HepG2 (cell line): Measurements from ENCODE around the gene ZPR1. TPM values are rescaled to one million over a fixed set of nuclear protein-coding genes. Genes with fewer than 3 reads are reported as not detected.

Source experiments
- ARID3A ChIP-seq: IDR thresholded peaks from 2 replicates; pipeline ENCODE4 v1.6.1; 2012; ENCODE audit warnings: low read depth, low read length, improper control_type of control experiment
- ARNTL ChIP-seq: sonication (generic); formaldehyde crosslinking; IDR thresholded peaks from 2 replicates; pipeline ENCODE4 v1.4.0; 2020; ENCODE audit warnings: mild to moderate bottlenecking, missing genetic modification reagents
- CBX5 ChIP-seq: sonication (generic); formaldehyde crosslinking; IDR thresholded peaks from 2 replicates; pipeline ENCODE4 v1.4.0; 2020; ENCODE audit warnings: missing genetic modification reagents, borderline replicate concordance
- GZF1 ChIP-seq: sonication (generic); formaldehyde crosslinking; IDR thresholded peaks from 2 replicates; pipeline ENCODE4 v1.5.1; 2020; ENCODE audit warnings: mild to moderate bottlenecking, missing genetic modification reagents
- MED13 ChIP-seq: sonication (generic); formaldehyde crosslinking; IDR thresholded peaks from 2 replicates; pipeline ENCODE4 v1.5.0; 2020; ENCODE audit warnings: missing genetic modification reagents
- MTA3 ChIP-seq: sonication (generic); formaldehyde crosslinking; IDR thresholded peaks from 2 replicates; pipeline ENCODE4 v1.4.0; 2020; ENCODE audit warnings: missing genetic modification reagents
- PHB2 ChIP-seq: fragments of 450-650 bp; IDR thresholded peaks from 2 replicates; pipeline ENCODE4 v1.6.1; 2018; ENCODE audit not compliant: partially characterized antibody
- PRPF4 ChIP-seq: fragments of 200-400 bp; formaldehyde crosslinking; IDR thresholded peaks from 2 replicates; pipeline ENCODE4 v1.6.1; 2016; ENCODE audit warnings: low read length, low read depth; ENCODE audit not compliant: poor library complexity, severe bottlenecking
- SP2 ChIP-seq: sonication (generic); formaldehyde crosslinking; IDR thresholded peaks from 2 replicates; pipeline ENCODE4 v1.5.1; 2020; ENCODE audit warnings: mild to moderate bottlenecking, missing genetic modification reagents
- ZFP62 ChIP-seq: sonication (generic); formaldehyde crosslinking; IDR thresholded peaks from 2 replicates; pipeline ENCODE4 v1.4.0; 2020; ENCODE audit warnings: missing genetic modification reagents
- ZNF256 ChIP-seq: sonication (generic); formaldehyde crosslinking; conservative IDR thresholded peaks from 2 replicates; pipeline ENCODE4 v1.4.0; 2020; ENCODE audit warnings: missing genetic modification reagents
- ZNF296 ChIP-seq: sonication (generic); formaldehyde crosslinking; conservative IDR thresholded peaks from 2 replicates; pipeline ENCODE4 v1.5.0; 2020; ENCODE audit warnings: mild to moderate bottlenecking, missing genetic modification reagents
- ZNF460 ChIP-seq: sonication (generic); formaldehyde crosslinking; IDR thresholded peaks from 2 replicates; pipeline ENCODE4 v1.5.1; 2020; ENCODE audit warnings: missing genetic modification reagents, mild to moderate bottlenecking, borderline replicate concordance
- ZNF749 ChIP-seq: sonication (generic); formaldehyde crosslinking; IDR thresholded peaks from 2 replicates; pipeline ENCODE4 v1.8.0; 2022; ENCODE audit warnings: mild to moderate bottlenecking, missing genetic modification reagents, moderate library complexity, borderline replicate concordance
- ZNF768 ChIP-seq: sonication (generic); formaldehyde crosslinking; IDR thresholded peaks from 2 replicates; pipeline ENCODE4 v1.4.0; 2020; ENCODE audit warnings: missing genetic modification reagents
- ZNF775 ChIP-seq: sonication (generic); formaldehyde crosslinking; IDR thresholded peaks from 2 replicates; pipeline ENCODE4 v1.4.0; 2020; ENCODE audit warnings: missing genetic modification reagents, mild to moderate bottlenecking, moderate library complexity, borderline replicate concordance
- polyA plus RNA-seq, 8 experiments: library from polyadenylated mRNA; depleted of rRNA in 3 of 8; stranded (reverse) in 7 of 8; unstranded in 1 of 8; fragments of >200 nt; fragmentation: Illumina TruSeq in 4 of 8; extraction: Trizol in 4 of 8; gene quantifications; 2 replicates each; pipeline versions ENCODE4 v1.2.1 to v1.2.3, GENCODE V29; 2011 to 2016; ENCODE audit warnings: low read depth in 4 of 8, missing spikeins in 1 of 8, mixed read lengths in 1 of 8; ENCODE audit not compliant: insufficient read depth in 1 of 8
- total RNA-seq, 5 experiments: library from RNA; depleted of rRNA; stranded (reverse); fragments of >200 nt; fragmentation: Illumina TruSeq; extraction: Trizol; gene quantifications; 2 replicates each; pipeline ENCODE4 v1.2.3, GENCODE V29; 2016; ENCODE audit warnings: low read depth in 1 of 5
- TF ChIP-seq, protein P1 (sequence below): sonication (generic); formaldehyde crosslinking; IDR thresholded peaks from 2 replicates; pipeline ENCODE4 v1.4.0; 2020; ENCODE audit warnings: low read depth, mild to moderate bottlenecking, missing genetic modification reagents
- TF ChIP-seq, protein P2 (sequence below): sonication (generic); formaldehyde crosslinking; IDR thresholded peaks from one replicate; pipeline ENCODE4 v1.5.1; 2020; ENCODE audit warnings: mild to moderate bottlenecking, missing genetic modification reagents; ENCODE audit errors: not compliant biosample characterization

ZPR1 gene
- total and polyA plus RNA-seq, 2 of the 13 experiments (the other 11 are each of a cell fraction or from before 2014, with no cell fraction given) = 40.0 to 79.3 TPM

DNA sequence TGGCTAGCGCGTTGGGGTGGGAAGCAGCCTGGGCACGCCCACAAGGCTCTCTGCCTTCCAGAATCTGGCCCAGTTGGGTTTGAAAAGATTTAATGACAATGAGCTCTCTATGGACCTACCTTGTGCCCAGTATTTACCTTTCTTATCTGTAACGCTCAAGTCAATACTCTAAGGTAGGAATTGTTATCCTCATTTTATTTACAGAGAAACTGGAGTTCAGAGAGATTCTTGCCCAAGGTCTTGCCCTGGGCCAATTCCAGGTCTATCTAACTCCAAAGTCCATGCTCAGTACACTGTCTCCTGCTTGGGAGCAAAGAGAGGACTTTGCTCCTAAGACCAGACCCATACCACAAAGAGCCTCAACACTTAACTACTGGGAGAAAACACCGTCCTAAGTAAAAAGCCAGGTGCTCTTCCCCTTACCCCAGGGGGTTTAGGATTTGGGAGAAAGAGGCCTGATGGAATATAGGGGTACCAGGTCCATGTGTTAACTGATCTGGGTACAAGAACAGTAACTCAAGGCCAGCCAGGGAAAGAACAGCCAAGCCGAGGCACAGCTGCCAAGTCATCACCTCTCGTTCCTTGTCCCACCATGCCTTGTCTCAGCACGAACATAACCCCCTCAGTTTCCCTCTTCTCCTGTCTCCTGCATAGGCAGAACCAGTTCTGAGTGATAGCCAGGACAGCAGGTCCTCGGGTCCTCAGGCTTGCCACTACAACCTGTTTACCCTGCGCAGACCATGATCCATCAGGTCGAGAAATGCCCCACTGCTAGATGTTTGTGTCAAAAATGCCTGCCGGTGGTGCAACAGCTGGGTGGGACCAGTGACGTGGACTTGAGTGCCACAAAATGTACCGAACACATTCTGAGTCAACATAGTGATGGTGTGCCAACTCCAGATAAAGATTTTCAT is 20.7 kb upstream of the ZPR1 start (continued):
- TF ChIP-seq, protein P1, sequence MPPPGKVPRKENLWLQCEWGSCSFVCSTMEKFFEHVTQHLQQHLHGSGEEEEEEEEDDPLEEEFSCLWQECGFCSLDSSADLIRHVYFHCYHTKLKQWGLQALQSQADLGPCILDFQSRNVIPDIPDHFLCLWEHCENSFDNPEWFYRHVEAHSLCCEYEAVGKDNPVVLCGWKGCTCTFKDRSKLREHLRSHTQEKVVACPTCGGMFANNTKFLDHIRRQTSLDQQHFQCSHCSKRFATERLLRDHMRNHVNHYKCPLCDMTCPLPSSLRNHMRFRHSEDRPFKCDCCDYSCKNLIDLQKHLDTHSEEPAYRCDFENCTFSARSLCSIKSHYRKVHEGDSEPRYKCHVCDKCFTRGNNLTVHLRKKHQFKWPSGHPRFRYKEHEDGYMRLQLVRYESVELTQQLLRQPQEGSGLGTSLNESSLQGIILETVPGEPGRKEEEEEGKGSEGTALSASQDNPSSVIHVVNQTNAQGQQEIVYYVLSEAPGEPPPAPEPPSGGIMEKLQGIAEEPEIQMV (CRISPR knock-in tag) = no peak
- TF ChIP-seq MED13 (CRISPR knock-in tag) (peak; percentile 93; the same call in 1 of the 2 replicates), PRPF4 (no peak), ZNF296 (CRISPR knock-in tag) (no peak; the same call in 1 of the 2 replicates), ARID3A (peak; percentile 85), MTA3 (CRISPR knock-in tag) (no peak), SP2 (CRISPR knock-in tag) (no peak), ZNF256 (CRISPR knock-in tag) (no peak), ZFP62 (CRISPR knock-in tag) (no peak), ZNF775 (no peak), ARNTL (peak; percentile 79), GZF1 (no peak), ZNF768 (CRISPR knock-in tag) (no peak), CBX5 (peak; percentile 25; the same call in 1 of the 2 replicates), PHB2 (no peak), ZNF460 (CRISPR knock-in tag) (no peak), ZNF749 (CRISPR knock-in tag) (peak; percentile 9; the same call in 1 of the 2 replicates)
- TF ChIP-seq, protein P2, sequence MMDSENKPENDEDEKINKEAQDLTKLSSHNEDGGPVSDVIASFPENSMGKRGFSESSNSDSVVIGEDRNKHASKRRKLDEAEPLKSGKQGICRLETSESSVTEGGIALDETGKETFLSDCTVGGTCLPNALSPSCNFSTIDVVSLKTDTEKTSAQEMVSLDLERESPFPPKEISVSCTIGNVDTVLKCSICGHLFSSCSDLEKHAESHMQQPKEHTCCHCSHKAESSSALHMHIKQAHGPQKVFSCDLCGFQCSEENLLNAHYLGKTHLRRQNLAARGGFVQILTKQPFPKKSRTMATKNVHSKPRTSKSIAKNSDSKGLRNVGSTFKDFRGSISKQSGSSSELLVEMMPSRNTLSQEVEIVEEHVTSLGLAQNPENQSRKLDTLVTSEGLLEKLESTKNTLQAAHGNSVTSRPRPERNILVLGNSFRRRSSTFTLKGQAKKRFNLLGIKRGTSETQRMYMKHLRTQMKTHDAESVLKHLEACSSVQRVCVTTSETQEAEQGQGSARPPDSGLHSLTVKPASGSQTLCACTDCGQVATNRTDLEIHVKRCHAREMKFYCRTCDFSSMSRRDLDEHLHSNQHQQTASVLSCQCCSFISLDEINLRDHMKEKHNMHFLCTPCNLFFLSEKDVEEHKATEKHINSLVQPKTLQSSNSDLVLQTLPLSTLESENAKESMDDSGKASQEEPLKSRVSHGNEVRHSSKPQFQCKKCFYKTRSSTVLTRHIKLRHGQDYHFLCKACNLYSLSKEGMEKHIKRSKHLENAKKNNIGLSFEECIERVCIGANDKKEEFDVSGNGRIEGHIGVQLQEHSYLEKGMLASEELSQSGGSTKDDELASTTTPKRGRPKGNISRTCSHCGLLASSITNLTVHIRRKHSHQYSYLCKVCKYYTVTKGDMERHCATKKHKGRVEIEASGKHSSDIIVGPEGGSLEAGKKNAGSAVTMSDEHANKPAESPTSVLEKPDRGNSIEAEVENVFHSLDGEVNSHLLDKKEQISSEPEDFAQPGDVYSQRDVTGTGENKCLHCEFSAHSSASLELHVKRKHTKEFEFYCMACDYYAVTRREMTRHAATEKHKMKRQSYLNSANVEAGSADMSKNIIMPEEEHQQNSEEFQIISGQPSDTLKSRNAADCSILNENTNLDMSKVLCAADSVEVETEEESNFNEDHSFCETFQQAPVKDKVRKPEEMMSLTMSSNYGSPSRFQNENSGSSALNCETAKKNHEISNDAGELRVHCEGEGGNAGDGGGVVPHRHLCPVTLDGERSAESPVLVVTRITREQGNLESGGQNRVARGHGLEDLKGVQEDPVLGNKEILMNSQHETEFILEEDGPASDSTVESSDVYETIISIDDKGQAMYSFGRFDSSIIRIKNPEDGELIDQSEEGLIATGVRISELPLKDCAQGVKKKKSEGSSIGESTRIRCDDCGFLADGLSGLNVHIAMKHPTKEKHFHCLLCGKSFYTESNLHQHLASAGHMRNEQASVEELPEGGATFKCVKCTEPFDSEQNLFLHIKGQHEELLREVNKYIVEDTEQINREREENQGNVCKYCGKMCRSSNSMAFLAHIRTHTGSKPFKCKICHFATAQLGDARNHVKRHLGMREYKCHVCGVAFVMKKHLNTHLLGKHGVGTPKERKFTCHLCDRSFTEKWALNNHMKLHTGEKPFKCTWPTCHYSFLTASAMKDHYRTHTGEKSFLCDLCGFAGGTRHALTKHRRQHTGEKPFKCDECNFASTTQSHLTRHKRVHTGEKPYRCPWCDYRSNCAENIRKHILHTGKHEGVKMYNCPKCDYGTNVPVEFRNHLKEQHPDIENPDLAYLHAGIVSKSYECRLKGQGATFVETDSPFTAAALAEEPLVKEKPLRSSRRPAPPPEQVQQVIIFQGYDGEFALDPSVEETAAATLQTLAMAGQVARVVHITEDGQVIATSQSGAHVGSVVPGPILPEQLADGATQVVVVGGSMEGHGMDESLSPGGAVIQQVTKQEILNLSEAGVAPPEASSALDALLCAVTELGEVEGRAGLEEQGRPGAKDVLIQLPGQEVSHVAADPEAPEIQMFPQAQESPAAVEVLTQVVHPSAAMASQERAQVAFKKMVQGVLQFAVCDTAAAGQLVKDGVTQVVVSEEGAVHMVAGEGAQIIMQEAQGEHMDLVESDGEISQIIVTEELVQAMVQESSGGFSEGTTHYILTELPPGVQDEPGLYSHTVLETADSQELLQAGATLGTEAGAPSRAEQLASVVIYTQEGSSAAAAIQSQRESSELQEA (CRISPR knock-in tag) = no peak
